T47D (cell line): ENCODE measurements around the gene IL12RB2.

ENCODE experiments used
- DNase-seq, 2 experiments: peaks; one replicate each; pipeline versions ENCODE4 v3.0.0 to v3.0.0-alpha.2; 2011 to 2012; ENCODE audit warnings: low read depth in 1 of 2, low spot score in 1 of 2
- JUND ChIP-seq: IDR thresholded peaks from 2 replicates; pipeline ENCODE4 v1.6.1; 2012; ENCODE audit warnings: low read depth
- in situ Hi-C: cut with HindIII; loops from 2 replicates; pipeline ENCODE4 v1.10.0; 2016; ENCODE audit warnings: low sequenced_read_pairs, low pct_unique_long_range_greater_than_20kb

Gene IL12RB2

GRCh38 chr1:67316918-67317317, 9.2 kb downstream of the IL12RB2 start:
- no peak for DNase-seq
- in situ Hi-C loops, result no loop called here

GRCh38 chr1:67317803-67318202, 10.1 kb downstream of the IL12RB2 start:
- in situ Hi-C loops, result no loop called here
- no peak for TF ChIP-seq JUND
- no peak for DNase-seq

More at GRCh38 chr1:67316918-67317317, 9.2 kb downstream of the IL12RB2 start:
- no peak for TF ChIP-seq JUND

GRCh38 chr1:67322442-67322841, 14.8 kb downstream of the IL12RB2 start:
- DNase-seq, result no peak
- in situ Hi-C loops, result no loop called here
- TF ChIP-seq JUND, result no peak

- in situ Hi-C loops, result no loop called here
- no peak for TF ChIP-seq JUND
- DNase-seq, result no peak
Observed at GRCh38 chr1:67323087-67323486, 15.4 kb downstream of the IL12RB2 start.

DNA sequence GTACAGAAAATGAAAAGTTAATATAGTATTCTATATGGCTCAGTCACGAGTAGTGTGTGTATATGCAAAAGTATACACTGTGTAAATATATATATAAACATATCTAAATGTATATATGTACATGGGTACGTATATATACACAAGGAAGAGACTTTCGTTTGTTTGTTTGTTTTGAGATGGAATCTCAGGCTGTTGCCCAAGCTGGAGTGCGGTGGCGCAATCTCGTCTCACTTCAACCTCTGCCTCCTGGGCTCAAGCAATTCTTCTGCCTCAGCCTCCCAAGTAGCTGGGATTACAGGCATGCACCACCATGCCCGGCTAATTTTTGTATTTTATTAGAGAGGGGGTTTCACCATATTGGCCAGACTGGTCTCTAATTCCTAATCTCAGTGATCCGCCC, 16.4 kb downstream of the IL12RB2 start:
- no peak for TF ChIP-seq JUND
- peak in 1 of 2 experiments; percentile 63 for DNase-seq
- in situ Hi-C loops, result no loop called here

- in situ Hi-C loops, result no loop called here
- no peak for DNase-seq
- TF ChIP-seq JUND, result no peak
Observed at GRCh38 chr1:67327864-67328466, 20.3 kb downstream of the IL12RB2 start.

- no peak for DNase-seq
- in situ Hi-C loops, result no loop called here
Observed at GRCh38 chr1:67332653-67333529, 25.2 kb downstream of the IL12RB2 start.

GRCh38 chr1:67333603-67334002, 25.9 kb downstream of the IL12RB2 start:
- in situ Hi-C loops, result no loop called here
- no peak for DNase-seq
- no peak for TF ChIP-seq JUND

More at GRCh38 chr1:67332653-67333529, 25.2 kb downstream of the IL12RB2 start:
- TF ChIP-seq JUND, result no peak

DNA sequence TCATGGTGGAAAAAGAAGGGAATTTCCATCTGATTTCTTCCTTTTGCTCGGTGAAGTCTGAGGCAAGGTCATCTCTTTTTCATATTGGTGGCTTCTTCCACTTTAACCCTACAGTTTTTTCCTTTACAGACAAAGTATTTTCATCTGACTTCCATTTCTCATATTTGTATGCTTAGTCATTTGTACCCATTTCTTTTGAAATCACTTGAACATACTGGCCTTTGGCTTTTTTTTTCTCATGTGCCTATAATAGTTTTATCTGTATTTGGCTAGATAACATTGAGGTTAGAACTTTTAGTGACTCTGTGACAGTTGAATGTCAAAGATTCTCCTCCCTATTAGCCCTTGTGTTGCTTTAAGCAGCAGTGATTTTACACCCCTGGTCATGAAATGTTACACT, 27.7 kb downstream of the IL12RB2 start:
- DNase-seq, result no peak
- in situ Hi-C loops, result no loop called here
- TF ChIP-seq JUND, result no peak

GRCh38 chr1:67336157-67336556, 28.5 kb downstream of the IL12RB2 start:
- no peak for TF ChIP-seq JUND
- in situ Hi-C loops, result no loop called here
- no peak for DNase-seq

GRCh38 chr1:67336783-67337182, 29.1 kb downstream of the IL12RB2 start:
- no peak for DNase-seq
- no peak for TF ChIP-seq JUND
- in situ Hi-C loops, result no loop called here

DNA sequence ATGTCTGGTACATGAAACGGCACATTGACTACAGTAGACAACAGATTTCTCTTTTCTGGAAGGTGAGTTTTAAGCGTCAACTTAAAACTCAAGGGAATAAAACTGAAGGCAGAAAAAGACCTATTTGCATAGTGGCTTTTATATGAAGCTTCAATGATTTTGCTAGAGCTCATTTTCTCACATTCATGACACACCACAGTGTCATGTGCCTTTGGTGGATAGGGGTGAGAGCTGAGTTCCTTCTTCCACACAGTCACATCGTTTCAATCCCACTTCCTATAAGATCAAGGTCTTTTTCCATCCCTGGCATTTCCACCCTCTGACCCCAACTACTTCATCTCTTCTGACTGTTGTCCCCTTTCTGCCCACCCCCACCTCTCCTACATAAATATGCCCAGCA, 31.0 kb downstream of the IL12RB2 start:
- in situ Hi-C loops, result no loop called here
- no peak for DNase-seq
- no peak for TF ChIP-seq JUND

- no peak for TF ChIP-seq JUND
- in situ Hi-C loops, result no loop called here
- DNase-seq, result no peak
Observed at GRCh38 chr1:67339623-67340343, 32.1 kb downstream of the IL12RB2 start.
